Measurements from ENCODE around the gene PPM1G. TPM values are rescaled to one million over a fixed set of nuclear protein-coding genes. Genes with fewer than 3 reads are reported as not detected.

PPM1G gene
- total RNA-seq, 1 donor from 2014 or later, result 127 TPM

- no peak overlapping the region for H3K27ac Mint-ChIP-seq (ENCODE audit: unreplicated experiment)
- no peak overlapping the region for H3K4me3 Mint-ChIP-seq (ENCODE audit: unreplicated experiment)
- H3K36me3 Mint-ChIP-seq (ENCODE audit: low read depth, unreplicated experiment), result peaks cover 25% of the 10 kb centered on the region
- no peak for DNase-seq (ENCODE audit: low spot score)
- H3K27me3 Mint-ChIP-seq (ENCODE audit: unreplicated experiment), result peaks cover 5% of the 10 kb centered on the region
- H3K9me3 Mint-ChIP-seq (ENCODE audit: unreplicated experiment), result no peaks in the 10 kb centered on the region
- peaks cover 4% of the 10 kb centered on the region for H3K4me1 Mint-ChIP-seq (ENCODE audit: unreplicated experiment)
- TF ChIP-seq CTCF (IDR thresholded peaks at IDR 0.05; ENCODE audit: unreplicated experiment), result no peak
Measured at GRCh38 chr2:27363933-27364332, 45.5 kb downstream of the PPM1G start.

- peak overlapping the region; percentile 56 for H3K4me3 Mint-ChIP-seq (ENCODE audit: unreplicated experiment)
- peaks cover 6% of the 10 kb centered on the region for H3K27me3 Mint-ChIP-seq (ENCODE audit: unreplicated experiment)
- peaks cover 19% of the 10 kb centered on the region for H3K36me3 Mint-ChIP-seq (ENCODE audit: low read depth, unreplicated experiment)
- H3K27ac Mint-ChIP-seq (ENCODE audit: unreplicated experiment), result no peak overlapping the region
- H3K4me1 Mint-ChIP-seq (ENCODE audit: unreplicated experiment), result peaks cover 7% of the 10 kb centered on the region
- H3K9me3 Mint-ChIP-seq (ENCODE audit: unreplicated experiment), result no peaks in the 10 kb centered on the region
- TF ChIP-seq CTCF (IDR thresholded peaks at IDR 0.05; ENCODE audit: unreplicated experiment), result no peak
- DNase-seq (ENCODE audit: low spot score), result no peak
Measured at GRCh38 chr2:27362678-27363420, 46.5 kb downstream of the PPM1G start.

GRCh38 chr2:27356382-27357181 lies 52.8 kb downstream of the PPM1G start, which contains the start of gene GTF3C2:
Gene GTF3C2 (minus strand): TSS chr2:27356764. CDS start chr2:27343554, 13,210 bp downstream.
- no peak for TF ChIP-seq CTCF (IDR thresholded peaks at IDR 0.05; ENCODE audit: unreplicated experiment)
- H3K27ac Mint-ChIP-seq (ENCODE audit: unreplicated experiment), result peak within 1 kb of the TSS; percentile 100
- H3K9me3 Mint-ChIP-seq (ENCODE audit: unreplicated experiment), result no peaks in the 10 kb centered on the region
- DNase-seq (ENCODE audit: low spot score), result peak; percentile 92
- peaks cover 8% of the 10 kb centered on the region for H3K36me3 Mint-ChIP-seq (ENCODE audit: low read depth, unreplicated experiment)
- H3K27me3 Mint-ChIP-seq (ENCODE audit: unreplicated experiment), result peaks cover 16% of the 10 kb centered on the region
- H3K4me1 Mint-ChIP-seq (ENCODE audit: unreplicated experiment), result peaks cover 24% of the 10 kb centered on the region
- peak within 1 kb of the TSS; percentile 99 for H3K4me3 Mint-ChIP-seq (ENCODE audit: unreplicated experiment)

- Mint-ChIP-seq H3K4me1 (ENCODE audit: unreplicated experiment) (peaks cover 24% of the 10 kb centered on the region), H3K36me3 (ENCODE audit: low read depth, unreplicated experiment) (peaks cover 8% of the 10 kb centered on the region), H3K9me3 (ENCODE audit: unreplicated experiment) (no peaks in the 10 kb centered on the region), H3K27ac (ENCODE audit: unreplicated experiment) (peak overlapping the region; percentile 100), H3K4me3 (ENCODE audit: unreplicated experiment) (peak overlapping the region; percentile 99), H3K27me3 (ENCODE audit: unreplicated experiment) (peaks cover 16% of the 10 kb centered on the region)
- peak; percentile 45 for DNase-seq (ENCODE audit: low spot score)
- no peak for TF ChIP-seq CTCF (IDR thresholded peaks at IDR 0.05; ENCODE audit: unreplicated experiment)
Measured at GRCh38 chr2:27356056-27356381, 53.4 kb downstream of the PPM1G start.

- H3K27ac Mint-ChIP-seq (ENCODE audit: unreplicated experiment), result no peak overlapping the region
- TF ChIP-seq CTCF (IDR thresholded peaks at IDR 0.05; ENCODE audit: unreplicated experiment), result no peak
- H3K9me3 Mint-ChIP-seq (ENCODE audit: unreplicated experiment), result no peaks in the 10 kb centered on the region
- peaks cover 24% of the 10 kb centered on the region for H3K4me1 Mint-ChIP-seq (ENCODE audit: unreplicated experiment)
- peaks cover 8% of the 10 kb centered on the region for H3K36me3 Mint-ChIP-seq (ENCODE audit: low read depth, unreplicated experiment)
- H3K27me3 Mint-ChIP-seq (ENCODE audit: unreplicated experiment), result peaks cover 13% of the 10 kb centered on the region
- no peak for DNase-seq (ENCODE audit: low spot score)
- H3K4me3 Mint-ChIP-seq (ENCODE audit: unreplicated experiment), result no peak overlapping the region
Measured at GRCh38 chr2:27354597-27354927, 54.8 kb downstream of the PPM1G start.
